GM21423 (cell line): Measurements from ENCODE around the gene EGLN1.
A peak's percentile ranks its signal among the peaks of the same experiment; 100 is the strongest.
"Not testable (repeated sequence)": the region's sequence is repeated elsewhere in the genome, so short reads cannot be mapped to it uniquely, and the experiment has no call there.

Experiments used
- ATAC-seq: cut with Tn5 transposase; IDR thresholded peaks from one replicate; pipeline ENCODE4 v1.9.1; 2021; ENCODE audit warnings: mild to moderate bottlenecking, moderate library complexity; ENCODE audit not compliant: unreplicated experiment

The EGLN1 gene

DNA sequence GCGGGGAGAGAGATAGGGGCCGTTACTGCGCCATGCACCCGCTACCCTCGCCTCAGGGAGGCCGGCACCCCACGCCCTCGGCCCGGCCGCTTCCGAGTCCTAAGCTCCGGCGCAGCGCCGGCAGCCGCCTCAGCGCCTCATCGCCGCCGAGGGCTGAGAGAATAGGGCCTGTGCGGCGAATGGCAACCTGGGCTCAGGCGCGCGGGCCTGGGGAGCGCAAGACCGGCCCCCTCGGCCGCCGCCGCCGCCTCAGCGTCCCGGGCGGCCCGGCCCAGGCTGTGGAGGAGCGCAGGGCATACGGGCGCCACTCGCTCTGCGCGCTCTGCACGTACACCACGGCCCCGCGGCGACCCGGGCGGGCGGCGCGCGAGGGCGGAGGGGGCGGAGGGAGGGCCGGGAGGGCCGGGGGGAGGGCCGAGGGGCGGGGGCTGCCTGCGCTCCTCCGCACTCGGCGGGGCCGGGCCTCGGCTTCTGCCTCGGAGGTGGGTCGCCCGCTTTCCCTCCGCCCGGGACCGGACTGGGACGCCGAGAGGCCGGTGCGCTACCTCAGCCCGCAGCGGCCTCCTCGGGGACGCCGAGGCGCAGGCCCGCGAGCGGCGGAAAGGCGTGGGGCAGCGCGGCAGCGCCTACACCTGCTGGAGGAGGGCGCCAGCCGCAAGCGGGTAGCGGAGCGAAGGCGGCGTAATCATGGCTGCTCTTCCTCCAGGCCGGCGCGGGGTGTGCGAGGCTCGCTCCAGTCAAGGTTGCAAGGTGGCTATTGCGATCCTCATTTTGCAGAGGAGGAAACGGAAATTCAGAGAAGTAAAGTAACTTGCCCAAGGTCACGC is at the start of gene EGLN1:
Gene EGLN1, minus strand, starts transcription at position 317 of the 827 bp plus-strand sequence. CDS start 399 bp downstream, outside the sequence.
- ATAC-seq = peak; percentile 83

DNA sequence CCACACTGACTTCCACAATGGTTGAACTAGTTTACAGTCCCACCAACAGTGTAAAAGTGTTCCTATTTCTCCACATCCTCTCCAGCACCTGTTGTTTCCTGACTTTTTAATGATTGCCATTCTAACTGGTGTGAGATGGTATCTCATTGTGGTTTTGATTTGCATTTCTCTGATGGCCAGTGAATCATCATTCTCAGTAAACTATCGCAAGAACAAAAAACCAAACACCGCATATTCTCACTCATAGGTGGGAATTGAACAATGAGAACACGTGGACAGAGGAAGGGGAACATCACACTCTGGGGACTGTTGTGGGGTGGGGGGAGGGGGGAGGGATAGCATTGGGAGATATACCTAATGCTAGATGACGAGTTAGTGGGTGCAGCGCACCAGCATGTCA is 49.4 kb upstream of the EGLN1 start:
- ATAC-seq = not testable (repeated sequence)

DNA sequence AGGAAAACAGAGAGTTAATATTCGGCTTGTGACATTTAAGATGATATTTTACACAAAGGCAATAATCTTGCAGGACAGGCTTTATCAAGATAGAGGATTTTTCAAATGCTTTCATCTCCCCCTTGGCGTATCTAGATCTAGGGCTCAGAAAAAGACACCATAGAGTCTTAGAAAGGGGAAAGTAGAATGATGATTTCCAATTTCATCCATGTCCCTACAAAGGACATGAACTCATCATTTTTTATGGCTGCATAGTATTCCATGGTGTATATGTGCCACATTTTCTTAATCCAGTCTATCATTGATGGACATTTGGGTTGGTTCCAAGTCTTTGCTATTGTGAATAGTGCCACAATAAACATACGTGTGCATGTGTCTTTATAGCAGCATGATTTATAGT is 48.9 kb upstream of the EGLN1 start:
- not testable (repeated sequence) for ATAC-seq

DNA sequence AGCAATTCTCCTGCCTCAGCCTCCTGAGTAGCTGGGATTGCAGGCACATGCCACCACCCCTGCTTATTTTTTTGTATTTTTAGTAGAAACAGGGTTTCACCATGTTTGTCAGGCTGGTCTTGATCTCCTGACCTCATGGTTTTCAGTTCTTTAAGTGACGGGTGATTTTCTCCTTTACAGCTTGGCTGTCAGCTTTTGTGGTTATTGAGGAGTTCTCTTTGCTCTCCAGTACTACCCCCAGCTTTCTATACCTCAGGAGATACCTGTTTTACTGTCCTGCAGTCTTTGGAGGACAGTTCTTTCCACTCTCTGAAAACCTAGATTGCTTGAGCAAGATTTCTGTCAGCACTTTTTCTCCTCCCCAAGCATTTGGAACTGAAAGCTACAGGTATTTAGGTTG is 45.9 kb upstream of the EGLN1 start:
- ATAC-seq = no peak

DNA sequence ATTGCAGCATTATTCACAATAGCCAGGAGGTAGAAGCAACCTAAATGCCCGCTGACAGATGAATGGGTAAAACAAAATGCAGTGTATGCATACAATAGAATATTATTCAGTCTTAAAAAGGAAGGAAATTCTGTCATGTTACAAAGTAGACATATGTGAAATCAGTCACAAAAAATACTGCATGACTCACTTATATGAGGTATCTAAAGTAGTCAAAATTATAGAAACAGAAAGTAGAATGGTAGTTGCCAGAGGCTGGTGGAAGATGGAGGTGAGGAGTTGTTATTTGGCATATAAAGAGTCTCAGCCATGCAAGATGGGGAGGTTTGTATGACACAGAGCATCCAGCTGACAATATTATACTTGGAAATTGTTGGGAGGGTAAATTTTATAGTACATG is 43.0 kb upstream of the EGLN1 start:
- peak; percentile 41 for ATAC-seq

DNA sequence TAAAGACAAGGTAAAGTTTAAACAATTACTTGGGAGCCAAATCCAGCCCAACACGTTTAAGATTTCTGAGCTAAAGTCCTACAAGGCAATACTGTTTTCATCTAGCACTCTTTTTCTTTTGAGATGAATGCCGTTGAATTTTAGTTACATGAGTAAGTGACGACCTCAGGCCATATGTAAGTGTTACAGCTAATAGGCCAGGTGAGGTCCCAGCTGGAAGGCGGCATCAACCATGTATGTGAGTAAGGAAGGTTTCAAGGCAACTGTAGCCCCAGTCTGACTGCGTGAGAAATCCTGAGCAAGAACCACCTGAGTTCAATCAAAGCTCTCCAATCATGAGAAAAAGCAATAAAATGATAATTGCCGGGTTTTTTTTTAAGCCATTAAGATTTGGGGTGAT is 41.5 kb upstream of the EGLN1 start:
- ATAC-seq = no peak

DNA sequence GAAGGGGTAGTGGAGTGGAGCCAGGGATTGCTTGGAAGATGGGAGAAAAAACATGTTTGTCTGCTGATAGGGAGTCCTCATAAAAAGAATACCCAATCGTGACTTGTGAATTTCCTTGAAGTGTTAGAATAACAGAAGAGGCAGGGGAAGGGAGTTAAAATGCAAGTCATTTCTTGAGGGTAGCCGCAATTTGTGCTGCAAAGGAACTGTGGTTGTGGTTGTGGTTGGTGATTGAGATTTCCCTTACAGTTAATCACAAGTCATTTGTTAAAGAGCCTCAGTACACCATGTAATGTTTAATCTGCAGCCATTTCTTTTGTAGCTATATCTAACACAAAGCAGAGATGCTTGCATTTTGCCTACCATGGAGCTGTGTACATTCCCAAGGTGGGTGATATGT is 38.5 kb upstream of the EGLN1 start:
- peak; percentile 93 for ATAC-seq

DNA sequence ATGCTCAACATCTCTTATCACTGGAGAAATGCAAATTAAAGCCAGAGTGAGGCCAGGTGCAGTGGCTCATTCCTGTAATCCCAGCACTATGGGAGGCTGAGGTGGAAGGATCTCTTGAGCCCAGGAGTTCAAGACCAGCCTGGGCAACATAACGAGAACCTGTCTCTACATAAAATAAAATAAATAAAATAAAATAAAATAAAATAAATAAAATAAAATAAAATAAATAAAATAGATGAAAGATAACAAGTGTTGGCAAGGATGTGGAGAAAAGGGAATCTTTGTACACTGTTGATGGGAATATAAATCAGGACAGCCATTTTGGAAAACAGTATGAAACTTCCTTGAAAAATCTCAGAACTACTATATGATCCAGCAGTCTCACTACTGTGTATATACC is 37.4 kb upstream of the EGLN1 start:
- not testable (repeated sequence) for ATAC-seq

DNA sequence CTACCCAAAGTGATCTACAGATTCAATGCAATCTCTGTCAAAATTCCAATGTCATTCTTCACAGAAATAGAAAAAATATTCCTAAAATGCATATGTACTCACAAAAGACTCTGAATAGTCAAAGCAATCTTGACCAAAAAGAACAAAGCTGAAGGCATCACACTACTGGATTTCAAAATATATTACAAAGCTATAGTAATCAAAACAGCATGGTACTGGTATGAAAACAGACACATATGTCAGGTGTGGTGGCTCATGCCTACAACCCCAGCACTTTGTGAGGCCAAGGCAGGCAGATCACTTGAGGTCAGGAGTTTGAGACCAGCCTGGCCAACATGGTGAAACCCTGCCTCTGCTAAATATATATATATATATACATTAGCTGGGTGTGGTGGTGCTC is 35.9 kb upstream of the EGLN1 start:
- ATAC-seq = not testable (repeated sequence)

DNA sequence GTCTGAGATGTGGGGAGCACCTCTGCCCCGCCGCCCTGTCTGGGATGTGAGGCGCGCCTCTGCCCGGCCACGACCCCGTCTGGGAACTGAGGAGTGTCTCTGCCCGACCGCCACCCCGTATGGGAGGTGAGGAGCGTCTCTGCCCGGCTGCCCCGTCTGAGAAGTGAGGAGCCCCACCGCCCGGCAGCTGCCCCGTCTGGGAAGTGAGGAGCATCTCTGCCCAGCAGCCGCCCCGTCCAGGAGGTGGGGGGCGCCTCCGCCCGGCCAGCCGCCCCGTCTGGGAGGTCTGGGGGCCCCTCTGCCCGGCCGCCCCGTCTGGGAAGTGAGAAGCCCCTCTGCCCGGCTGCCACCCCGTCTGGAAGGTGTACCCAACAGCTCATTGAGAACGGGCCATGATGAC is 32.0 kb upstream of the EGLN1 start:
- not testable (repeated sequence) for ATAC-seq

DNA sequence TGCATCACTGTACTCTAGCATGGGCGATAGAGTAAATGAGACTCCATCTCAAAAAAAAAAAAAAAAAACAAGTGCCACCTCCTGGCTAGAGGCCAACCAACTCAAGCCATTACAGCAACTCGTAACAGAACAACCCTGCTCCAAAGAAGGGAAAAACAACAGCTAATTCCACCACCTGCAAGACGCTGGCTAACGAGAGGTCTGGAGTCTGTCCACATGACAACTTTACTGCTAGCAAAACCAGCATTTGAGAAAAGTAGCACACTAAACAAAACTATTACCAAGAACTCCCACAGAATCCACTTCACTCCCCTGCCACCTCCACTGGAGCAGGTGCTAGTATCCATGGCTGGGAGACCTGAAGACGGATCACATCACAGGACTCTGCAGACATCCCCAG is 24.1 kb upstream of the EGLN1 start:
- no peak for ATAC-seq

DNA sequence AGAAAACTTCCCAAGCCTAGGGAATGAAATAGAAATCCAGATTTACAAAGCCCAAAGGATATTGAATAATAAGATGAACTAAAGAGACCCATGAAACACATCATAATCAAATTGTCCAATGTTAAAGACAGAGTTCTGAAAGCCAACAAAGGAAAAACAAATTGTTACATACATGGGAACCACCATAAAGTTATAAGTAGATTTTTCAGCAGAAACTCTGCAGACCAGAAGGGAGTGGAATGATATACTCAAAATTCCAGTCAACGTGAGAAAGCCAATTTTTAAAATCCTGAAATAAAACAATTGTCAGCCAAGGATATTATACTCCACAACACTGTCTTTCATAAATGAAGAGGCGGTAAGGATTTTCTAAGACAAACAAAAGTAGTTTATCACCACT is 22.0 kb upstream of the EGLN1 start:
- no peak for ATAC-seq

DNA sequence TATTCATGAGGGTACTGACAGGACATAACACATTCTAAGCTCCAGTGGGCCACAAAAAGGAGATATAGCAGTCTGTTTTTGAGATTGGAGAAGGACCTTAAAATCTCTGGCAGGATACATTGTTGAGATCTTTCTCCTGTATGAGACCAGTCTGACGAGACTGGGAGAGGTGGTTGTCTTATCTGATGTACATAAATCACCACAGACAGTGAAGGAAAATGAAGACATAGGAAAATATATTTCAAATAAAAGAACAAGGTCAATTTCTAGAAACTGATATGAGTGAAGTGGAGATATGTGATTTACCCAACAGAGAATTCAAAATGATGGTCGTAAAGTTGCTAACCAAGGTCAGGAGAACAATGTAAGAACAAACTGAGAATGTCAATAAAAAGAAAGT is 21.3 kb upstream of the EGLN1 start:
- ATAC-seq = no peak

DNA sequence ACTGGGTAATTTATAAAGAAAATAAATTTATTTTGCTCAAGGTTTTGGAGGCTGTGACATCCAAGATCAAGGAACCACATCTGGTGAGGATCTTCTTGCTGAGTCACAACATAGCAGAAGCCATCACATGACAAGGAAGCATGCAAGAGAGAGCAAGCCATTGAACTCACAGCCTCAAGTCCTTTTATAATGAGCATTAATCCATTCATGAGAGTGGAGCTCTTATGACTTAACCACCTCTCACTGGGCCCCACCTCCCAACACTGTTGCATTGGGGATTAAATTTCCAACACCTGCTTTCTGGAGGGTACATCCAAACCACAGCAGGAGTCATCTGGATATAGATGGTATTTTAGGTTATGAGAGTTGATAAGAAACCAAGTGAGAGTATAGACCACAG is 20.6 kb upstream of the EGLN1 start:
- no peak for ATAC-seq

DNA sequence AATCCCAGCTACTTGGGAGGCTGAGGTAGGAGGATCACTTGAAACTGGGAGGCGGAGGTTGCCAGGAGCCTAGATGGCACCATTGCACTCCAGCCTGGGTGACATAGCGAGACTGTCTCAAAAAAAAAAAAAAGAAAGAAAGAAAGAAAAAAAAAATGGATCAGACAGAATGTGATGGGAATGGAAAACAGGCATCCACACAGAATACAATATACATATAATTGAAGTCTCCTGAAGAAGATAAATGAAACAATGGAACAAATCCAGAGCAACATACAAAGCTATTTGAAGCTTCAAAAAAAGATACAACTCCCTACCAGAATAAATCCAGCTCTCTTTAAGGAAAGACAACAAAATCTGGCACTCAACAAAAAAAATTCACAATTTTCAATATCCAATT is 10.9 kb upstream of the EGLN1 start:
- no peak for ATAC-seq

DNA sequence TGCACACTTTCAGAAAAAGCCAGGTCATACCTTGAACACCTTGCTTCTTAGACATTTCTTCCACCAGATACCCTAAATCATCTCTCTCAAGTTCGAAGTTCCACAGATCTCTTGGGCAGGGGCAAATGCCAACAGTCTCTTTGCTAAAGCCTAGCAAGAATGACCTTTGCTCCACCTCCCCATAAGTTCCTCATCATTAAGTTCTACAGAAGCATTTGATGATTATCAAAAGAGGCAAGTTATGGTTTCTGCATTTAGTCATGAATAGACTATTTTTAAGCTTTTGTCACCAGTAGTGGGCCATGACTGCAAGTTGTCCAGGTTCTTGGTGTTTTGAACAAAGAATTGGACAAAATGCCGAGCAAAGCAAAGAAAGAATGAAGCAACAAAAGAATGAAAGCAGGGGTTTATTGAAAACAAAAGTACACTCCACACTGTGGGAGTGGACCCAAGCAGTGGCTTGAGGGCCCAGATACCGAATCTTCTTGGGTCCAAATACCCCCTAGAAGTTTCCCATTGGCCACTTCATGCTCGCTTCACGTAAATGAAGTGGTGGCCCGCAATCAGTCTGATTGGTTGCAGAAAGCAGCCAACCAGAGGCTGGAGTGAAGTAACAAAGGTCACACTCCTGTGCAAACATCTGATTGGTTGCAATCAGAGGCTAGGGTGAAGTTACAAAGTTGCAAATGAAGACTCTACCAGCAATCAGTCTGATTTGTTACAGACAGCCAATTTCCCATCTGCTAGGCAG is 9.8 kb upstream of the EGLN1 start:
- ATAC-seq = no peak

DNA sequence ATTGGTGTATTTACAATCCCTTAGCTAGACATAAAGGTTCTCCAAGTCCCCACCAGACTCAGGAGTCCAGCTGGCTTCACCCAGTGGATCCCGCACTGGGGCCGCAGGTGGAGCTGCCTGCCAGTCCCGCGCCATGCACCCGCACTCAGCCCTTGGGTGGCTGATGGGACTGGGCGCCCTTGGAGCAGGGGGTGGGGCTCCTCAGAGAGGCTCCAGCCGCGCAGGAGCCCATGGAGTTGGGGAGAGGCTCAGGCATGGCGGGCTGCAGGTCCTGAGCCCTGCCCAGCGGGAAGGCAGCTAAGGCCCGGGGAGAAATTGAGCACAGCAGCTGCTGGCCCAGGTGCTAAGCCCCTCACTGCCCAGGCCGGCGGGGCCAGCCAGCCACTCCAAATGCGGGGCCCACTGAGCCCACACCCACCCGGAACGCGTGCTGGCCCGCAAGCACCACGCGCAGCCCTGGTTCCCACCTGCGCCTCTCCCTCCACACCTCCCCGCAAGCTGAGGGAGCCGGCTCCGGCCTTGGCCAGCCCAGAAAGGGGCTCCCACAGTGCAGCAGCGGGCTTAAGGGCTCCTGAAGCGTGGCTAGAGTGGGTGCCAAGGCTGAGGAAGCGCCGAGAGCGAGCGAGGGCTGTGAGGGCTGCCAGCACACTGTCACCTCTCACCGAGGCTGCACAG is 8.7 kb upstream of the EGLN1 start:
- ATAC-seq = not testable (repeated sequence)

DNA sequence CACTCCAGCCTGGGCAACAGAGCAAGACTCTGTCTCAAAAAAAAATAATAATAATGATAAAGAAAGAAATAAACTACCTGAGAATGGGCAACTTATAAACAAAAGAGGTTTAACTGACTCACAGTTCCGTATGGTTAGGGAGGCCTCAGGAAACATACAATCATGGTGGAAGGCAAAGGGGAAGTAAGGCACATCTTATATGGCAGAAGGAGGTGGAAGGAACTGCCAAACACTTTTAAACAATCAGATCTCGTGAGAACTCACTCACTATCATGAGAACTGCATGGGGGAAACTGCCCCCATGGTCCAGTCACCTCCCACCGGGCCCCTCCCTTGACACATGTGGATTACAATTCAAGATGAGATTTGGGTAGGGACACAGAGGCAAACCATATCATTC is 6.3 kb upstream of the EGLN1 start:
- no peak for ATAC-seq

DNA sequence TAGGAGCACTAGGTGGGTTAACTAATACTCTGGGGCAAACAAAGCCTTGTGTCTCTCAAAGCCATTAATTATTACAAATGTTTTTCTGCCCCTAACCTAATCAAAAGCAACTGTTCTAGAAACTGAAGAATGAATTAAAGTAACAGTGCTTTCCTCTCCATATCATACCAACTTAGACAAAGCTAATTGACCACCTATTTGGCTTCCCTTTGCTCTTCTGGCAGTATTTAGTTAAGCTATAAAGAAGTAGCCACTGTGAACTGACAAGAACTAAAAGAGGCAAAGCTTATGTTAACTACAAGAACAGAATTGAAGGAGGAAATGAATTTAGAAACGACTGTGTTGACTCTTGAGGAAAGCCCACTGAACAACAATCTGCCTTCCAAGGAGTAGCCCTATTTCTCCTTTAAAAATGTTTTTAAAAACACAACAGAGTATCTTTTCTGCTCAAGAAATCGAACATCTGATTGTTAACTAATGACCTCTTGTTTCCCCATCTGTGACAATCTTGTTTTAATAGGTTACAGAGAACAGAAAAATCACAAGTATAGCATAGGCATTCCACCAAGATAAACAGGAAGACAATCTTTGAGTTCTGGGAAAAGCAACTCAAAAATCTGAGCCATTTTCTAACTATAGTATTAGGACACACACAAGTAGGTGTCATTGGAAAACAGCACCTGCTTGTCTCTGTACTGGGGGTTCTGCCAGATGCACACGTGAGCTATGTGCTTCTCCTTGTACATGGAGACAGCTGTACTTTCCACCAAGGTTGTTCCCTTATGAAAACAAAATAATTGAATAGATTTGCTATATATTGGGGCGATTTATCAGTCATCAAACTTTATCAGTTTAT is 3.1 kb upstream of the EGLN1 start:
- ATAC-seq = no peak

DNA sequence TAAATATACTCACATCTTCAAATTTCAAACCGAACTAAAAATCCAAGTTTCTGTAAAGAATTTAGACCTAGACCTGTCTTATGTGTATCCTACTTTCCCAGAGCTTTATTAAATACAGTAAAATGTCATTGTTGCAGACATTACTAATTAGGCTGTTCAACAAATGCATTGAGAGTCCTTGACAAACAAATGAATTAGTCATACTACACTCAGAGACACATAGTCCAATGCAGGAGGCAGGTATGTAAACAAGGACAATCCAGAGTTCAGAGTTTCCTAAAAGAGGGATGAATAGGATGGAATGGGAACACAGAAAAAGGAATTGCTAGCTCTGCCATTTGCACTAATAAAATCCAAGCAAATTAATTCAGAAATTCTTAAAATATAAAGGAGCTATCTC is 1.6 kb upstream of the EGLN1 start:
- no peak for ATAC-seq

DNA sequence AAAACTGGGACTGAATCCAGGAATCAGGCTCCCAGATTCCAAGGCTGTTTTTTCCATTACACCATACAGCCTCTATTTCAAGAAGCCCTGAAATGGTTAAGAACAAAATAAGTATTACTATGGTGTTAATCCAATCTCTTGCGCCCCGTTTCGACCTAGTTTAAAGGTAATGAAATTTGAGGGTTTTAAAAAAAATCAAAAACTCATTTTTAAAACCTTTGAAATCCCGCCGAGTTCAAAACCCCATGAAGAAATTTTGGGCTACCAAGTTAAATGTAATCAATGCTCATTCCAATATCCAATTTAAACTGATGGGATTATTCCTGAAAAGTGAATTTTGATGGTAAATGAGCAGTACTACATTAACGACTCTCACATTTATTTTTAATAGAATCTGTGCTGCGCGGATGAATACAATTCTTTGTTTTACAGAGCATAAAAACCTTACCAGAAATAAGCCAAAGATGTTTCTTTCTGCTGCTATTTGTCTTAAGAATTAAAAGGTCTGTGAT is 767 bp upstream of the EGLN1 start:
- no peak for ATAC-seq
